ENCODE results near the gene STRN3.

STRN3 gene

DNA sequence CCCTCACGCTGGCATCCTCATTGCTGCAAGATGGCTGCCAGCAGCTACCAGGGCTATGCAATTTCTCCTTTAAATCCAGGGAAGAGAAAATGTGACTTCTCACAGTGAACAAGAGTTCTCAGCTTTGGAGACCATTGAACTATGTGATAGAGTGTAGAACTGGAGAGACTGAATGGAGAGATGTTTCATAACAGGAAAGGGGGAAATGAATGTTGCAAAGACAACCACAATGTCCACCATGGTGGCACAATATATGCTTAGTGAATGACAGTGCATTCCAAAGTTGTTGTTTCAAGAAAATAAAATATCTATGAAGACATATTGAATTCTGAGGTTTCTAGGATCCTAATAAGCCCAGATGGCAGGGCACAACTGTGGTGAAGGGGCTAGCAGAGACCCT lies 165.0 kb downstream of the STRN3 start:
- Histone ChIP-seq H3K36me3 (ENCODE audit: insufficient read depth, low read length) (no peaks in the 10 kb centered on the region), H2AFZ (ENCODE audit: low read length) (no peak overlapping the region), H3K4me2 (ENCODE audit: low read length) (no peak overlapping the region), H3K9ac (ENCODE audit: low read length) (no peak overlapping the region), H3K27ac (ENCODE audit: low read depth, low read length, poor library complexity, severe bottlenecking) (no peak overlapping the region), H3K4me1 (ENCODE audit: insufficient read depth, low read length, severe bottlenecking) (no peaks in the 10 kb centered on the region), H3K79me2 (ENCODE audit: insufficient read depth, low read length) (no peaks in the 10 kb centered on the region), H3K4me3 (ENCODE audit: low read depth, low read length, poor library complexity, severe bottlenecking) (no peak overlapping the region), H3K9me2 (ENCODE audit: low read depth, low read length) (no peaks in the 10 kb centered on the region), H3F3A (ENCODE audit: insufficient read depth, low read length) (no peaks in the 10 kb centered on the region), H3K27me3 (ENCODE audit: insufficient read depth, low read length) (no peaks in the 10 kb centered on the region), H4K20me1 (ENCODE audit: insufficient read depth, low read length) (no peaks in the 10 kb centered on the region), H3K9me3 (ENCODE audit: low read length) (no peaks in the 10 kb centered on the region)
- TF ChIP-seq, protein P1, sequence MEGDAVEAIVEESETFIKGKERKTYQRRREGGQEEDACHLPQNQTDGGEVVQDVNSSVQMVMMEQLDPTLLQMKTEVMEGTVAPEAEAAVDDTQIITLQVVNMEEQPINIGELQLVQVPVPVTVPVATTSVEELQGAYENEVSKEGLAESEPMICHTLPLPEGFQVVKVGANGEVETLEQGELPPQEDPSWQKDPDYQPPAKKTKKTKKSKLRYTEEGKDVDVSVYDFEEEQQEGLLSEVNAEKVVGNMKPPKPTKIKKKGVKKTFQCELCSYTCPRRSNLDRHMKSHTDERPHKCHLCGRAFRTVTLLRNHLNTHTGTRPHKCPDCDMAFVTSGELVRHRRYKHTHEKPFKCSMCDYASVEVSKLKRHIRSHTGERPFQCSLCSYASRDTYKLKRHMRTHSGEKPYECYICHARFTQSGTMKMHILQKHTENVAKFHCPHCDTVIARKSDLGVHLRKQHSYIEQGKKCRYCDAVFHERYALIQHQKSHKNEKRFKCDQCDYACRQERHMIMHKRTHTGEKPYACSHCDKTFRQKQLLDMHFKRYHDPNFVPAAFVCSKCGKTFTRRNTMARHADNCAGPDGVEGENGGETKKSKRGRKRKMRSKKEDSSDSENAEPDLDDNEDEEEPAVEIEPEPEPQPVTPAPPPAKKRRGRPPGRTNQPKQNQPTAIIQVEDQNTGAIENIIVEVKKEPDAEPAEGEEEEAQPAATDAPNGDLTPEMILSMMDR (IDR thresholded peaks at IDR 0.05; ENCODE audit: low read length) = no peak
- no peak for TF ChIP-seq EZH2 (IDR thresholded peaks at IDR 0.05; ENCODE audit: borderline replicate concordance, low read length)

DNA sequence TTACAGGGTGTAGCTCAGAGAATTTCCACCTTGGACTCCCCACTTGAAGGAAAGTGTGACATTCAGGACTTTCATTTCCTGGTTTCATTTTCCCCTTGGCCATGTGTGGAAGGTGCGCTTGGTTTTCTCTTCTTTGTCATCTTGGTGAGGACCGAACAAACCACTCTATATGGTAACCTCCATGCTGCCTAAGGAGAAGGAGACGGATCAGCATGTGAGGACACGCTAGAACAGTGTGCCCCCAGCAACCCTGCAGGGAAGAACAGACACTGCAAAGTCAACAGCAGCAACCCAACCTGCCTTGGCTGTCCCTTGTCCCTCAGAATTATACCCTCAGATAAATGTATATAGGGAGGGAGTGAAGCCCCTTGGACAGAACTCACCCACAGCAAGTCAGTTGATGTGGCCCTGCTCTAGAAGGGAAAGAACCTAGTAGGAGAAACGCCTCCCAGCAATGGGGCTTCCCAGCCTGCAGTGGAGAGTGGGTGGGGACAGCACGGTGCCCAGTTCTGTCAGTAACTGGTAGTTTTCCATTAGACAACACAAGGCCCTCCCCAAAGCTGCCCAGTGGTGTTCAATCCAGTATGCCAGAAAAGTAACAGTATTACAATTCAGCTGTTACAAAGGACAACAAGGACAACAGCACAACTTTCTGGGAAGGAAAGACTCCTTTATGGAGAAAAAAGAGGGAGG lies 170.7 kb downstream of the STRN3 start:
- Histone ChIP-seq H3K79me2 (ENCODE audit: insufficient read depth, low read length) (no peaks in the 10 kb centered on the region), H3F3A (ENCODE audit: insufficient read depth, low read length) (no peaks in the 10 kb centered on the region), H3K4me1 (ENCODE audit: insufficient read depth, low read length, severe bottlenecking) (no peaks in the 10 kb centered on the region), H3K9me3 (ENCODE audit: low read length) (no peaks in the 10 kb centered on the region), H4K20me1 (ENCODE audit: insufficient read depth, low read length) (no peaks in the 10 kb centered on the region), H3K9ac (ENCODE audit: low read length) (no peak overlapping the region), H2AFZ (ENCODE audit: low read length) (no peak overlapping the region), H3K4me2 (ENCODE audit: low read length) (no peak overlapping the region), H3K27ac (ENCODE audit: low read depth, low read length, poor library complexity, severe bottlenecking) (no peak overlapping the region), H3K9me2 (ENCODE audit: low read depth, low read length) (no peaks in the 10 kb centered on the region), H3K36me3 (ENCODE audit: insufficient read depth, low read length) (no peaks in the 10 kb centered on the region), H3K27me3 (ENCODE audit: insufficient read depth, low read length) (no peaks in the 10 kb centered on the region), H3K4me3 (ENCODE audit: low read depth, low read length, poor library complexity, severe bottlenecking) (no peak overlapping the region)
- TF ChIP-seq, protein P1 (IDR thresholded peaks at IDR 0.05; ENCODE audit: low read length) = no peak
- no peak for TF ChIP-seq EZH2 (IDR thresholded peaks at IDR 0.05; ENCODE audit: borderline replicate concordance, low read length)

DNA sequence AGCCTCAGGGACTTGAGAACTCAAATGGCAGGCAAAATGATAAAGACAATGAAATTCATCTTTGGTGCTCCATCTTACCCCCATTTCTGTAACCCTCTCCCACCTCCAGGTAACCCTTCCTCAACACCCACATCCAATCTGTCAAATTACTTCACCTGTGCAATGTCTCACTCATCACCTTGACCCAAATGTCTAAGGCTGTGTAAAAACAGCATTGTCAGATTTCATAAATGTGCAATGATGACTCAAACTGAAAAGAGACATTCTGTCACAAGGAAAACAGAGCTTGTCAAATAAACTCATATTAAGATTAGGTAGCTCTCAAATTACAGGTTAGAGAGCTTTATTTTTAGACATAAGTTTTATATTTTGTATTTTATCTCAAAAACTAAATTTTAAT lies 171.7 kb downstream of the STRN3 start:
- H3K4me1 ChIP-seq (ENCODE audit: insufficient read depth, low read length, severe bottlenecking) = no peaks in the 10 kb centered on the region
- H3K27ac ChIP-seq (ENCODE audit: low read depth, low read length, poor library complexity, severe bottlenecking) = no peak overlapping the region
- no peaks in the 10 kb centered on the region for H3K27me3 ChIP-seq (ENCODE audit: insufficient read depth, low read length)
- no peaks in the 10 kb centered on the region for H3K9me3 ChIP-seq (ENCODE audit: low read length)
- no peaks in the 10 kb centered on the region for H3K79me2 ChIP-seq (ENCODE audit: insufficient read depth, low read length)
- no peak overlapping the region for H3K9ac ChIP-seq (ENCODE audit: low read length)
- H3F3A ChIP-seq (ENCODE audit: insufficient read depth, low read length) = no peaks in the 10 kb centered on the region
- H3K4me2 ChIP-seq (ENCODE audit: low read length) = no peak overlapping the region
- no peaks in the 10 kb centered on the region for H3K36me3 ChIP-seq (ENCODE audit: insufficient read depth, low read length)
- H3K4me3 ChIP-seq (ENCODE audit: low read depth, low read length, poor library complexity, severe bottlenecking) = no peak overlapping the region
- no peak overlapping the region for H2AFZ ChIP-seq (ENCODE audit: low read length)
- H4K20me1 ChIP-seq (ENCODE audit: insufficient read depth, low read length) = no peaks in the 10 kb centered on the region
- H3K9me2 ChIP-seq (ENCODE audit: low read depth, low read length) = no peaks in the 10 kb centered on the region
- TF ChIP-seq EZH2 (IDR thresholded peaks at IDR 0.05; ENCODE audit: borderline replicate concordance, low read length) = no peak
- TF ChIP-seq, protein P1 (IDR thresholded peaks at IDR 0.05; ENCODE audit: low read length) = no peak

Measured in OCI-LY1 (cell line).